Lower lobe of right lung (tissue), 2 donors: ENCODE data around the gene BLID. TPM values are rescaled to one million over a fixed set of nuclear protein-coding genes. Genes with fewer than 3 reads are reported as not detected.

Source experiments
- ATAC-seq, 2 donors: fragments of 200-7000 bp; cut with Tn5 transposase; one replicate each; pipeline ENCODE4 v1.9.1; 2020 to 2022; ENCODE audit warnings: mild to moderate bottlenecking in 2 of 2, moderate library complexity in 2 of 2
- DNase-seq: peaks from one replicate; pipeline ENCODE4 v3.0.0-alpha.2; 2020
- H3K27ac ChIP-seq: fragments of 200-600 bp; one replicate; pipeline ENCODE4 v1.8.0; 2022
- H3K27me3 ChIP-seq: fragments of 200-600 bp; one replicate; pipeline ENCODE4 v1.8.0; 2022; ENCODE audit warnings: low read depth
- H3K36me3 ChIP-seq: fragments of 200-600 bp; one replicate; pipeline ENCODE4 v1.8.0; 2022; ENCODE audit warnings: mild to moderate bottlenecking
- H3K4me1 ChIP-seq: fragments of 200-600 bp; one replicate; pipeline ENCODE4 v1.8.0; 2022
- H3K4me3 ChIP-seq: fragments of 200-600 bp; one replicate; pipeline ENCODE4 v1.8.0; 2022; ENCODE audit warnings: mild to moderate bottlenecking
- H3K9me3 ChIP-seq: fragments of 200-600 bp; one replicate; pipeline ENCODE4 v1.8.0; 2022
- CTCF ChIP-seq: fragments of 200-600 bp; IDR thresholded peaks from one replicate; pipeline ENCODE4 v1.8.0; 2022; ENCODE audit warnings: antibody characterized with exemption, mild to moderate bottlenecking
- intact Hi-C: fragments of 100-400 bp; cut with DNase I; formaldehyde crosslinking; loops from one replicate; pipeline ENCODE4 v1.11.0; 2022
- total RNA-seq: library from RNA; stranded (reverse); fragmentation: NEBNext Ultra II Directional; extraction: Animal tissue kit (Norgen Biotek cat#: 25700); gene quantifications from one replicate; pipeline ENCODE4 v1.2.1, GENCODE V29; 2021
- donor health status: DM: no; HTN: yes; CAD: no; lungs with severe emphysema.

BLID gene
- total RNA-seq, 1 donor from 2014 or later, result 0.62 TPM

GRCh38 chr11:122076512-122077120 lies 39.4 kb downstream of the BLID start:
- Histone ChIP-seq H3K4me1 (no peaks in the 10 kb centered on the region), H3K27ac (no peak overlapping the region), H3K9me3 (no peaks in the 10 kb centered on the region), H3K36me3 (no peaks in the 10 kb centered on the region), H3K4me3 (no peak overlapping the region), H3K27me3 (no peaks in the 10 kb centered on the region)
- ATAC-seq, result no peak
- TF ChIP-seq CTCF, result no peak
- no peak for DNase-seq
- intact Hi-C loops, result no loop called here

GRCh38 chr11:122075016-122075415 lies 41.0 kb downstream of the BLID start:
- TF ChIP-seq CTCF, result no peak
- Histone ChIP-seq H3K9me3 (no peaks in the 10 kb centered on the region), H3K4me1 (no peaks in the 10 kb centered on the region), H3K27me3 (no peaks in the 10 kb centered on the region), H3K27ac (no peak overlapping the region), H3K36me3 (no peaks in the 10 kb centered on the region), H3K4me3 (no peak overlapping the region)
- no peak for ATAC-seq
- intact Hi-C loops, result no loop called here
- no peak for DNase-seq

- DNase-seq (no peak), ATAC-seq (no peak)
- intact Hi-C loops, result no loop called here
- no peak for TF ChIP-seq CTCF
- H3K9me3 ChIP-seq, result no peaks in the 10 kb centered on the region
- H3K36me3 ChIP-seq, result no peaks in the 10 kb centered on the region
- H3K27me3 ChIP-seq, result no peaks in the 10 kb centered on the region
- H3K4me1 ChIP-seq, result no peaks in the 10 kb centered on the region
- H3K4me3 ChIP-seq, result no peak overlapping the region
- no peak overlapping the region for H3K27ac ChIP-seq
Observed at GRCh38 chr11:122074022-122074421, 42.0 kb downstream of the BLID start.

- Histone ChIP-seq H3K4me3 (no peak overlapping the region), H3K9me3 (no peaks in the 10 kb centered on the region), H3K36me3 (no peaks in the 10 kb centered on the region), H3K4me1 (no peaks in the 10 kb centered on the region), H3K27ac (no peak overlapping the region), H3K27me3 (no peaks in the 10 kb centered on the region)
- ATAC-seq, result no peak
- no peak for DNase-seq
- TF ChIP-seq CTCF, result no peak
- intact Hi-C loops, result no loop called here
Observed at GRCh38 chr11:122071709-122072202, 44.3 kb downstream of the BLID start.

GRCh38 chr11:122069707-122070360 lies 46.2 kb downstream of the BLID start:
- intact Hi-C loops, result no loop called here
- TF ChIP-seq CTCF, result no peak
- Histone ChIP-seq H3K4me1 (no peaks in the 10 kb centered on the region), H3K9me3 (no peaks in the 10 kb centered on the region), H3K27me3 (no peaks in the 10 kb centered on the region), H3K36me3 (no peaks in the 10 kb centered on the region), H3K27ac (no peak overlapping the region), H3K4me3 (no peak overlapping the region)
- DNase-seq, result peak; percentile 66
- peak in 1 of 2 donors; percentile 48 for ATAC-seq
